ENCODE measurements around the gene CSNK1D.

The CSNK1D gene

DNA sequence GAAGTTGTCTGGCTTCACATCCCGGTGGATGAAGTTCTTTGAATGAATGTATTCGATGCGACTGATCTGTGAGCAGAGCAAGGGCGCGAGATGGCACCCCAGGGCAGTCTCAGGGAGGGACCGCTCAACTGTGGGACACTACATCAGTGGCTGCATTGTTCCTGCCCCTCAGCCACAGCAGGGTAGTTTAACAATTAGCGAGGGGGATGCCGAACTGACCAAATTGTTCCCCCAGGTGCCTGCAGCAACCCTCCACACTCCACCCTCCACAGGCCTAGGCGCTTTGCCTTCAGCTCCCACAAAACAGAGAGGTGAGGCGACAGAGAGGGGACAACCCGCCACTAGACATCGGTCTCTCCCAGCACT, 20.3 kb downstream of the CSNK1D start:
- H3K4me3 ChIP-seq (ENCODE audit: low read depth, low read length) = no peak overlapping the region
- no peak for DNase-seq (ENCODE audit: low read depth)
- TF ChIP-seq CTCF (IDR thresholded peaks at IDR 0.05; ENCODE audit: insufficient read depth, low read depth, low read length, missing control alignments) = no peak

DNA sequence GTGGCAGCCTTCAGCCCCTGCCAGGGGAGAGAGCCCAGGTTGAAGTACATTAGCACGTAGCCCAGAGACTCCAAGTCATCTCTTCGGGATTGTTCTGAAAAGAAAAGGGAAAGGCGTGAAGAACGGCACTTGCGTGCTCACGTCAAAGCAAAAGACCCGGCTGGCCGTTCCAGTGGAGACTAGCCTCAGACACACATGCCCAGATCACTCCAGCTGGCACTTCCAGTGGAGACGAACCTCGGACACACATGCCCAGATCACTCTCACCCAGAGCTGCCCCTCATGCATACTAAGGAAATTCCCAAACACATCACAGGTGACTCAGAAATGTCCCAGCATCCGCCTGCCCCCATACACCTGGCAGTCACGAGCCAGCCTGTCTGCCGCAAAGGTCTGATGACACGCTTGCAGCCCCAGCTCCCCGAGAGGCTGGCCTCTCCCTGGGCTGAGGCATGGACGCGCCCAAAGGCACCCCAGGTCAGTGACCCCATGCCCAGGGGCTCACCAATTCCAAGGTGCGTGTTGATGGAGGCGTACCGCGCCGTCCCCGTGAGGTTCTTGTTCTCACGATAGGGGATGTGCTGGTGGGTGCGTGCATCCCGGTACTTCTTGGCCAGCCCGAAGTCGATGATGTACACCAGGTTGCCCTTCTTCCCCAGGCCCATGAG, 20.9 kb downstream of the CSNK1D start:
- no peak for DNase-seq (ENCODE audit: low read depth)
- TF ChIP-seq CTCF (IDR thresholded peaks at IDR 0.05; ENCODE audit: insufficient read depth, low read depth, low read length, missing control alignments) = no peak
- no peak overlapping the region for H3K4me3 ChIP-seq (ENCODE audit: low read depth, low read length)

GRCh38 chr17:82250868-82251500, 22.5 kb downstream of the CSNK1D start:
- no peak overlapping the region for H3K4me3 ChIP-seq (ENCODE audit: low read depth, low read length)
- TF ChIP-seq CTCF (IDR thresholded peaks at IDR 0.05; ENCODE audit: insufficient read depth, low read depth, low read length, missing control alignments) = no peak
- DNase-seq (ENCODE audit: low read depth) = no peak

- no peak for TF ChIP-seq CTCF (IDR thresholded peaks at IDR 0.05; ENCODE audit: insufficient read depth, low read depth, low read length, missing control alignments)
- H3K4me3 ChIP-seq (ENCODE audit: low read depth, low read length) = no peak overlapping the region
- no peak for DNase-seq (ENCODE audit: low read depth)
Measured at GRCh38 chr17:82249896-82250581, 23.5 kb downstream of the CSNK1D start.

DNA sequence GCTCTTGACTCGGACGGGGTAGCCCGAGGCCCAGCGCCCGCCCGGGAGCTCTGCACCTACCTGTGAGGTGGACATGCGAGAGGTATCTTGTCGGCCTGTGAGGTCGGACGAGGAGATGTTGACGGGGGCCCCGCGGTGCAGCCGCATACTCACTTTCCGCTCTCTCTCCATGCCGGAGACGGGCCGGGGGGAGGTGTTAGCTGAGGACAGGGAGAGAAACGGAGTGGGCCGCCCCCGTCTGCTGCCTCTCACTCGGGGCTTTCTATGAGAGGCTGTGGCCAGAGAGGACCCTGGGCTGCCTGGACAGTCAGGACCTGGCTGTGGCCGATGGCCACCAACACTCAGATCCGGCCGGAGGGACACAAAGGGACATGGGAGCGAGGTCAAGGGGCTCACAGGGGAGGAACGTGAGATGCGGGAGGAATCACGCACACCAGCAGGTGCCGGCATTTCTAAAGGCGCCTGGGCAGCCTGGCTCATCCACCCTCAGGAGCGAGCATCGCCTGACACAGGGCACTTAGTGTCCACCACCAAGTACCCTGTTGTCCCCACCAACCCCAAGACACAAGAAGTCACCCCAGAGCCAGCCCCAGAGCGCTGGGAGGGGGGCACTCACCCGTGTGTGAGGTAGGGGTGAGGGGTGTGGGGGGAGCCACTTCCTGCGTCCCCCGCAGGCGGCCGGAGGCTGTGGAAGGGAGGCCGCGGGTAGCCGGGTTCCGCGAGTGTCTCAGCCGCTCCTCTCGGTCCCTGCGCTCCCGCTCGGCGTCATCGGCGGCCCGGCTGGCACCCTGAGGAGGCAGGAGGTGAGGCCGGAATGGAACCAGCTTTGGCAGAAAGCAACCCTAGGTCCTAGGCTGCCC, 24.5 kb downstream of the CSNK1D start:
- no peak for DNase-seq (ENCODE audit: low read depth)
- no peak for TF ChIP-seq CTCF (IDR thresholded peaks at IDR 0.05; ENCODE audit: insufficient read depth, low read depth, low read length, missing control alignments)
- no peak overlapping the region for H3K4me3 ChIP-seq (ENCODE audit: low read depth, low read length)

- no peak for TF ChIP-seq CTCF (IDR thresholded peaks at IDR 0.05; ENCODE audit: insufficient read depth, low read depth, low read length, missing control alignments)
- no peak for DNase-seq (ENCODE audit: low read depth)
- no peak overlapping the region for H3K4me3 ChIP-seq (ENCODE audit: low read depth, low read length)
Measured at GRCh38 chr17:82247856-82248671, 25.4 kb downstream of the CSNK1D start.

Data from GM12865 (cell line).